CD4-positive, CD25-positive, alpha-beta regulatory T cell (primary cell): ENCODE measurements around the gene FBXO15. TPM values are rescaled to one million over a fixed set of nuclear protein-coding genes. Genes with fewer than 3 reads are reported as not detected.

Experiments used
- ATAC-seq, 2 donors: fragments of 150-1000 bp; cut with Tn5 transposase; one replicate each; pipeline ENCODE4 v1.10.0; 2021; ENCODE audit warnings: low read depth in 2 of 2, moderate number of reproducible peaks in 2 of 2, moderate library complexity in 1 of 2
- DNase-seq, 3 donors: peaks; one replicate each; pipeline versions ENCODE4 v3.0.0 to v3.0.0-alpha.2; 2012 to 2022; ENCODE audit warnings: mixed read lengths in 1 of 3
- H3K27ac ChIP-seq: one replicate; pipeline ENCODE4 v1.7.0; 2013; ENCODE audit warnings: mild to moderate bottlenecking, low read length; ENCODE audit not compliant: insufficient read depth, poor library complexity, severe bottlenecking
- H3K27me3 ChIP-seq: one replicate; pipeline ENCODE4 v1.7.0; 2013; ENCODE audit warnings: low read length; ENCODE audit not compliant: control insufficient read depth, insufficient read depth
- H3K36me3 ChIP-seq: one replicate; pipeline ENCODE4 v1.7.0; 2013; ENCODE audit warnings: mild to moderate bottlenecking, low read length, moderate library complexity; ENCODE audit not compliant: control insufficient read depth, insufficient read depth
- H3K4me1 ChIP-seq: 2 replicates; pipeline ENCODE4 v1.7.0; 2013; ENCODE audit warnings: mild to moderate bottlenecking, low read length; ENCODE audit not compliant: insufficient read depth, control insufficient read depth, poor library complexity, severe bottlenecking
- H3K4me3 ChIP-seq: one replicate; pipeline ENCODE4 v1.7.0; 2013; ENCODE audit warnings: low read depth, mild to moderate bottlenecking, low read length, moderate library complexity
- H3K9me3 ChIP-seq, 2 experiments: 1 replicate in 1 of 2; 2 replicates in 1 of 2; pipeline ENCODE4 v1.7.0; 2013; ENCODE audit warnings: low read length in 2 of 2, mild to moderate bottlenecking in 1 of 2, moderate library complexity in 1 of 2; ENCODE audit not compliant: control insufficient read depth in 2 of 2
- H3K27ac Mint-ChIP-seq, 3 donors: one replicate each; pipeline ENCODE4 v1.8.0; 2020 to 2022; ENCODE audit warnings: mild to moderate bottlenecking in 3 of 3, mixed read lengths in 3 of 3, moderate library complexity in 2 of 3
- H3K27me3 Mint-ChIP-seq: one replicate; pipeline ENCODE4 v1.8.0; 2022; ENCODE audit warnings: mild to moderate bottlenecking, mixed read lengths
- H3K36me3 Mint-ChIP-seq: one replicate; pipeline ENCODE4 v1.8.0; 2020; ENCODE audit warnings: mixed read lengths
- H3K4me1 Mint-ChIP-seq, 4 donors: one replicate each; pipeline ENCODE4 v1.8.0; 2020 to 2022; ENCODE audit warnings: mixed read lengths in 4 of 4, mild to moderate bottlenecking in 1 of 4
- H3K4me3 Mint-ChIP-seq, 4 donors: one replicate each; pipeline ENCODE4 v1.8.0; 2020 to 2022; ENCODE audit warnings: mild to moderate bottlenecking in 4 of 4, mixed read lengths in 4 of 4, moderate library complexity in 3 of 4
- H3K9me3 Mint-ChIP-seq, 7 donors: one replicate each; pipeline ENCODE4 v1.8.0; 2020 to 2022; ENCODE audit warnings: mixed read lengths in 7 of 7, mild to moderate bottlenecking in 3 of 7, moderate library complexity in 2 of 7
- polyA plus RNA-seq, 4 donors: library from polyadenylated mRNA; unstranded; fragments of 300-500 nt; fragmentation: Illumina TruSeq; gene quantifications; one replicate each; pipeline ENCODE4 v1.2.3, GENCODE V29; 2021
- total RNA-seq: library from RNA; stranded (reverse); gene quantifications from one replicate; pipeline ENCODE4 v1.2.3, GENCODE V29; 2022

FBXO15 gene
- total and polyA plus RNA-seq, 5 donors from 2014 or later, result 1.1 to 3.0 (median 1.2) TPM; not detected in 1

GRCh38 chr18:74152857-74153256 lies 5.2 kb upstream of the FBXO15 start:
- H3K27ac Mint-ChIP-seq, result no peak overlapping the region
- no peak for ATAC-seq
- H3K36me3 Mint-ChIP-seq, result peaks cover 35% of the 10 kb centered on the region

DNA sequence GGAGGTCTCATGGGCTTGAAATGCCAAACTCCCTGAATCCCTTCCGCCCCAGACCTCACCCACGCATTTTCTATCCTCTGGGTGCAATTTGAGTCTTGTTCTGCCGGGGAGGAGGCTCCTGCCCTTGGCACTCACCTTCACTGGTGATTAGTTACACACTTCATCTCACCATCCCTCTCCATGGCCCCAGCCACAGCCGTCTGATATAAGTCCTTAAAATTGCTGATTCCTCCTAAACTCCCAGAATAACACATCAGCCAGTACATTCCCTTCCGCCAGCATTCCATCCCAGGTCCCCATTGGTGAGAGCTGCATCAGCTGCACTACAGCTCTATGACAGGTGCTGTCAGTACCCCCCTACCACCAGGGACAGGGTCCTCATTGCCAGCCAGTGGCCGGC lies 4.6 kb upstream of the FBXO15 start:
- Mint-ChIP-seq H3K36me3 (peaks cover 34% of the 10 kb centered on the region), H3K9me3 (peaks cover 0 to 2% (median 0%) of the 10 kb centered on the region in 7 donors), H3K4me1 (peaks cover 17 to 52% (median 36%) of the 10 kb centered on the region in 4 donors), H3K4me3 (peak overlapping the region in 2 of 4 donors; percentile 44 to 79), H3K27me3 (peaks cover 6% of the 10 kb centered on the region), H3K27ac (no peak overlapping the region)
- DNase-seq (no peak), ATAC-seq (no peak)
- Histone ChIP-seq H3K36me3 (peaks cover 27% of the 10 kb centered on the region), H3K27ac (no peak overlapping the region), H3K4me1 (peaks cover 16% of the 10 kb centered on the region), H3K4me3 (no peak overlapping the region), H3K9me3 (no peaks in the 10 kb centered on the region), H3K27me3 (no peaks in the 10 kb centered on the region)

More at GRCh38 chr18:74152857-74153256, 5.2 kb upstream of the FBXO15 start:
- no peaks in the 10 kb centered on the region for H3K9me3 ChIP-seq
- no peak overlapping the region for H3K4me3 ChIP-seq
- DNase-seq, result no peak
- no peaks in the 10 kb centered on the region for H3K27me3 ChIP-seq
- Mint-ChIP-seq H3K9me3 (no peaks in the 10 kb centered on the region), H3K4me1 (peaks cover 17 to 47% (median 33%) of the 10 kb centered on the region in 4 donors), H3K27me3 (peaks cover 3% of the 10 kb centered on the region), H3K4me3 (peak overlapping the region in 1 of 4 donors; percentile 79)
- H3K36me3 ChIP-seq, result peaks cover 33% of the 10 kb centered on the region
- H3K4me1 ChIP-seq, result peaks cover 13% of the 10 kb centered on the region
- H3K27ac ChIP-seq, result no peak overlapping the region

- ATAC-seq (no peak), DNase-seq (no peak)
- no peaks in the 10 kb centered on the region for H3K9me3 ChIP-seq
- peaks cover 19% of the 10 kb centered on the region for H3K36me3 Mint-ChIP-seq
- H3K27me3 ChIP-seq, result no peaks in the 10 kb centered on the region
- peaks cover 12% of the 10 kb centered on the region for H3K27me3 Mint-ChIP-seq
- H3K27ac ChIP-seq, result no peak overlapping the region
- H3K27ac Mint-ChIP-seq, result peak overlapping the region in 2 of 3 donors; percentile 65 to 100
- peak overlapping the region; percentile 100 for H3K4me3 ChIP-seq
- peaks cover 17 to 62% (median 39%) of the 10 kb centered on the region in 4 donors for H3K4me1 Mint-ChIP-seq
- peak overlapping the region; percentile 62 to 96 (median 78) for H3K4me3 Mint-ChIP-seq
- H3K4me1 ChIP-seq, result peaks cover 22% of the 10 kb centered on the region
- peaks cover 0 to 2% (median 0%) of the 10 kb centered on the region in 7 donors for H3K9me3 Mint-ChIP-seq
- peaks cover 9% of the 10 kb centered on the region for H3K36me3 ChIP-seq
Observed at GRCh38 chr18:74149878-74150277, 2.2 kb upstream of the FBXO15 start.

GRCh38 chr18:74148543-74149070 lies 973 bp upstream of the FBXO15 start:
- DNase-seq (no peak), ATAC-seq (no peak)
- Mint-ChIP-seq H3K36me3 (peaks cover 15% of the 10 kb centered on the region), H3K4me1 (peaks cover 17 to 62% (median 38%) of the 10 kb centered on the region in 4 donors), H3K27me3 (peaks cover 12% of the 10 kb centered on the region), H3K27ac (peak overlapping the region; percentile 98 to 100 (median 100)), H3K4me3 (peak overlapping the region; percentile 95 to 99 (median 97)), H3K9me3 (peaks cover 0 to 2% (median 0%) of the 10 kb centered on the region in 7 donors)
- Histone ChIP-seq H3K9me3 (no peaks in the 10 kb centered on the region), H3K27ac (peak overlapping the region; percentile 97), H3K36me3 (peaks cover 3% of the 10 kb centered on the region), H3K4me3 (peak overlapping the region; percentile 100), H3K4me1 (peaks cover 22% of the 10 kb centered on the region), H3K27me3 (no peaks in the 10 kb centered on the region)

- Mint-ChIP-seq H3K36me3 (peaks cover 7% of the 10 kb centered on the region), H3K27me3 (peaks cover 12% of the 10 kb centered on the region), H3K4me3 (peak overlapping the region; percentile 95 to 99 (median 97)), H3K9me3 (peaks cover 0 to 2% (median 0%) of the 10 kb centered on the region in 7 donors), H3K27ac (peak overlapping the region; percentile 98 to 100 (median 100)), H3K4me1 (peaks cover 12 to 54% (median 34%) of the 10 kb centered on the region in 4 donors)
- Histone ChIP-seq H3K4me3 (peak overlapping the region; percentile 100), H3K36me3 (peaks cover 3% of the 10 kb centered on the region), H3K27ac (peak overlapping the region; percentile 97), H3K27me3 (no peaks in the 10 kb centered on the region), H3K4me1 (peaks cover 22% of the 10 kb centered on the region), H3K9me3 (no peaks in the 10 kb centered on the region)
- no peak for DNase-seq
- ATAC-seq, result no peak
Observed at GRCh38 chr18:74147491-74147778, 199 bp downstream of the FBXO15 start.

DNA sequence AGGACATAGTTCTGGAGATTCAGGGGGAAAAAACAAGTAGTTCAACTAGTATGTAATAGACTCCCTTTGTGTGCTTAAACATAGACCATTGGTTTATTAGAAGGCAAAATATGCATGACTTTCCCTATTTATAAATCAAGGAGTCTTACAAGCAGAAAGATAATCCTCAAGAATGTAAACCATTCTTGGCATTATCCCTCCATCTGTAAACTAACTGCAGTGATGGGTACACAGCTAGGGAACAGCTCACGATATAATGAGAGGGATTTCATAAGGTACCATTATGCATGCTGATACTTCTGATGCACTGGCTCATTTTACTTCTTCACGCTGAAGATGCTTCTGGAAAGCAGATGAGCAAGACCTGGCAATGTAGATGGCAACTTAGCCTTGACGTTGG lies 878 bp downstream of the FBXO15 start:
- Histone ChIP-seq H3K4me3 (peak overlapping the region; percentile 100), H3K27ac (peak overlapping the region; percentile 97), H3K27me3 (no peaks in the 10 kb centered on the region), H3K36me3 (peaks cover 3% of the 10 kb centered on the region), H3K9me3 (no peaks in the 10 kb centered on the region), H3K4me1 (peaks cover 22% of the 10 kb centered on the region)
- DNase-seq (no peak), ATAC-seq (no peak)
- Mint-ChIP-seq H3K4me1 (peaks cover 12 to 49% (median 32%) of the 10 kb centered on the region in 4 donors), H3K27ac (peak overlapping the region; percentile 98 to 100 (median 100)), H3K36me3 (peaks cover 3% of the 10 kb centered on the region), H3K27me3 (peaks cover 16% of the 10 kb centered on the region), H3K4me3 (peak overlapping the region; percentile 95 to 99 (median 97)), H3K9me3 (peaks cover 0 to 2% (median 0%) of the 10 kb centered on the region in 7 donors)

DNA sequence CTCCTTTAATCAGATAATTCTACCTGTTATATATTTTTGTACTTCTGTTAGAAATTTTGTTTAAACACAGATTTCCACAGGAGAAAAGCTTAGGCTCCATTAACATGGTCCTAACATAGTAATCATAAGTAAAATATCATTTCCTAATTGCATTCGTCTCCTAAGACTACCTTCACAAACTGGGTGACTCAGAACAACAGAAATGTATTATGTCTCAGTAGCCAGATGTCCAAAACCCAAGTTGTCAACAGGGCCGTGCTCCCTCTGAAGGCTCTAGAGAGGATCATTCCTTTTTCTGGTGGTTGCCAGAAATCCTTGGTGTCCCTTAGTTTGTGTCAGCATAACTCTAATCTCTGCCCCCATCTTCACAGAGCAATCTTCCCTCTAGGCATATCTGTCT lies 5.4 kb downstream of the FBXO15 start:
- peaks cover 5% of the 10 kb centered on the region for H3K36me3 Mint-ChIP-seq
- H3K27ac Mint-ChIP-seq, result no peak overlapping the region
- H3K27me3 ChIP-seq, result no peaks in the 10 kb centered on the region
- H3K4me3 Mint-ChIP-seq, result no peak overlapping the region
- H3K36me3 ChIP-seq, result no peaks in the 10 kb centered on the region
- peaks cover 6% of the 10 kb centered on the region for H3K4me1 ChIP-seq
- peaks cover 16% of the 10 kb centered on the region for H3K27me3 Mint-ChIP-seq
- no peaks in the 10 kb centered on the region for H3K9me3 Mint-ChIP-seq
- DNase-seq, result no peak
- peaks cover 0 to 10% (median 6%) of the 10 kb centered on the region in 4 donors for H3K4me1 Mint-ChIP-seq
- H3K27ac ChIP-seq, result no peak overlapping the region
- no peak overlapping the region for H3K4me3 ChIP-seq
- no peaks in the 10 kb centered on the region for H3K9me3 ChIP-seq
- ATAC-seq, result no peak

GRCh38 chr18:74141667-74142066 lies 6.0 kb downstream of the FBXO15 start:
- no peak overlapping the region for H3K27ac ChIP-seq
- no peak for DNase-seq
- H3K4me3 ChIP-seq, result no peak overlapping the region
- Mint-ChIP-seq H3K4me3 (peak overlapping the region in 1 of 4 donors; percentile 36), H3K9me3 (no peaks in the 10 kb centered on the region), H3K27me3 (peaks cover 16% of the 10 kb centered on the region), H3K27ac (no peak overlapping the region), H3K36me3 (peaks cover 5% of the 10 kb centered on the region), H3K4me1 (peaks cover 0 to 5% (median 4%) of the 10 kb centered on the region in 4 donors)
- no peaks in the 10 kb centered on the region for H3K36me3 ChIP-seq
- no peak for ATAC-seq
- no peaks in the 10 kb centered on the region for H3K4me1 ChIP-seq
- H3K27me3 ChIP-seq, result no peaks in the 10 kb centered on the region
- no peaks in the 10 kb centered on the region for H3K9me3 ChIP-seq
